ENCODE results near the gene TCHHL1. TPM values are rescaled to one million over a fixed set of nuclear protein-coding genes. Genes with fewer than 3 reads are reported as not detected.

The TCHHL1 gene
- total and polyA plus RNA-seq, 10 of the 15 experiments (the other 5 are each of a cell fraction or from before 2014, with no cell fraction given), result not detected

- TF ChIP-seq ELK1 (IDR thresholded peaks at IDR 0.05; ENCODE audit: low read depth, low read length) (0 out of 2 replicates have a peak, but pooled peaks have one; percentile 10), SPI1 (IDR thresholded peaks at IDR 0.05; ENCODE audit: borderline replicate concordance, insufficient read depth, low read depth, low read length) (peak; percentile 87), NR2F1 (conservative IDR thresholded peaks at IDR 0.05) (peak; percentile 80), DPF2 (IDR thresholded peaks at IDR 0.05) (0 out of 2 replicates have a peak, but pooled peaks have one; percentile 51), IKZF1 (conservative IDR thresholded peaks at IDR 0.05) (peak; percentile 50; the same call in 1 of the 2 replicates)
These were observed 52.3 kb downstream of the TCHHL1 start, which contains the start of gene S100A11 (continued) for GRCh38 chr1:152036267-152037216.

GRCh38 chr1:152035539-152036266 is 53.2 kb downstream of the TCHHL1 start:
- in situ Hi-C loops (cut with MboI), result no loop called here
- ATAC-seq, result peak; percentile 8; the same call in 2 of the 3 replicates
- POLR2A ChIA-PET, result no interaction called here
- H3K9me3 ChIP-seq (replicated peaks; ENCODE audit: control insufficient read depth, insufficient read depth, low read length), result no peaks in the 10 kb centered on the region
- no TSS peak for BruUV-seq (replicated peaks)
- 47% methylated on average over 17 of the region's 17 CpGs for WGBS (ENCODE audit: insufficient coverage, insufficient replicate concordance, low lambda C conversion rate, missing lambda C conversion rate)
- H2AFZ ChIP-seq (ENCODE audit: control insufficient read depth, low read depth, low read length), result no peak overlapping the region
- FAIRE-seq, result no peak
- no peak for DNase-seq (ENCODE audit: low read depth, low spot score)
- H4K20me1 ChIP-seq (ENCODE audit: control insufficient read depth, insufficient read depth), result no peaks in the 10 kb centered on the region
- H3K27me3 ChIP-seq (replicated peaks in 1 of 2; ENCODE audit: control insufficient read depth in 2 of 2, insufficient read depth in 2 of 2, low read length in 1 of 2), result no peaks in the 10 kb centered on the region; a peak in 1 of 4 replicates
- intact Hi-C loops (cut with micrococcal nuclease; ENCODE audit: unreplicated experiment), result no loop called here
- peak overlapping the region; percentile 49; the same call in 1 of the 2 replicates for H3K9ac ChIP-seq (ENCODE audit: control insufficient read depth, insufficient read depth, low read length)
- peak overlapping the region; percentile 69 for H3K4me3 ChIP-seq
- CTCF ChIA-PET, result interaction anchor here (1.0 to 4.2 kb wide), 4 partner anchors 11 to 423 kb away, joined by 3 to 40 read pairs (median 4); no protein-coding TSS in a partner anchor
- H3K4me2 ChIP-seq (ENCODE audit: control insufficient read depth, insufficient read depth), result peak overlapping the region; percentile 79
- H3K4me1 ChIP-seq (ENCODE audit: control insufficient read depth, insufficient read depth, low read length), result peaks cover 16% of the 10 kb centered on the region
- SMC1A ChIA-PET (ENCODE audit: uncharacterized antibody, unreplicated experiment), result interaction anchor here (0.7 kb wide), 1 partner anchor 1467 kb away, joined by 3 read pairs; no protein-coding TSS in a partner anchor
- H3K36me3 ChIP-seq (ENCODE audit: control insufficient read depth in 2 of 2, insufficient read depth in 2 of 2, low read length in 1 of 2), result no peaks in the 10 kb centered on the region
- RAD21 ChIA-PET (ENCODE audit: unreplicated experiment), result no interaction called here
- H3K27ac ChIP-seq (ENCODE audit: control insufficient read depth, insufficient read depth), result peak overlapping the region; percentile 32
- no peaks in the 10 kb centered on the region for H3K79me2 ChIP-seq (ENCODE audit: control insufficient read depth, insufficient read depth, low read length)
- TF ChIP-seq ATF2 (IDR thresholded peaks at IDR 0.05; ENCODE audit: low read length) (no peak), PRDM15 (CRISPR knock-in tag; IDR thresholded peaks at IDR 0.05) (no peak), IKZF1 (conservative IDR thresholded peaks at IDR 0.05) (no peak), TARDBP (IDR thresholded peaks at IDR 0.05; ENCODE audit: borderline replicate concordance) (no peak), ZSCAN29 (IDR thresholded peaks at IDR 0.05) (no peak), HDAC6 (IDR thresholded peaks at IDR 0.05; ENCODE audit: unreplicated experiment) (no peak), YY1 (IDR thresholded peaks at IDR 0.05; ENCODE audit: low read depth, low read length) (no peak), SPI1 (IDR thresholded peaks at IDR 0.05; ENCODE audit: borderline replicate concordance, insufficient read depth, low read depth, low read length) (no peak), ZBED1 (IDR thresholded peaks at IDR 0.05; ENCODE audit: borderline replicate concordance) (no peak), KAT2A (conservative IDR thresholded peaks at IDR 0.05; ENCODE audit: control insufficient read depth, low read depth, low read length) (no peak)
